ENCODE data around the gene TRPV3. TPM values are rescaled to one million over a fixed set of nuclear protein-coding genes. Genes with fewer than 3 reads are reported as not detected.
"Not testable (repeated sequence)": the region's sequence is repeated elsewhere in the genome, so short reads cannot be mapped to it uniquely, and the experiment has no call there.

The TRPV3 gene
- total RNA-seq, 1 donor from 2014 or later = 0.46 TPM

DNA sequence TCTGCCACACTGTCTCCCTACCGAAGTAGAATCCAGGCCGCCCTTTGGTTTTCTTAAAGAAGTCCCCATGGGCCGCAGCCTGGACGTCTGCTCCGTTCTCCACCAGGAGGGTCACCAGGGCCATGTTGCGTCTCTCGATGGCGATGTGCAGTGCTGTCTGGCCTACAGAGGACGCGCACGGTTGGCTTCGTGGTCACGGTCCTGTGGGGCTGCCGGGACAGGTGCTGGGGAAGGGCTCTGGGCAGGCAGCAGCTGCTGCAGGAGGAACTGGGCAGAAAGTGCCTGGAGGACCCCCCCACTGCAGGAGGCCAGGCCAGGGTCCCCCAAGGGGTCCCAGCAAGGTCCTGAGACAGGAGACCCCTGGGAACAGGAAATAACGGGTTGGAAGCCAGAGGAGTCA lies 32.6 kb upstream of the TRPV3 start:
- DNase-seq (ENCODE audit: low read depth) = no peak
- no peak overlapping the region for H3K4me3 ChIP-seq (ENCODE audit: low read depth, low read length)
- TF ChIP-seq, protein P1, sequence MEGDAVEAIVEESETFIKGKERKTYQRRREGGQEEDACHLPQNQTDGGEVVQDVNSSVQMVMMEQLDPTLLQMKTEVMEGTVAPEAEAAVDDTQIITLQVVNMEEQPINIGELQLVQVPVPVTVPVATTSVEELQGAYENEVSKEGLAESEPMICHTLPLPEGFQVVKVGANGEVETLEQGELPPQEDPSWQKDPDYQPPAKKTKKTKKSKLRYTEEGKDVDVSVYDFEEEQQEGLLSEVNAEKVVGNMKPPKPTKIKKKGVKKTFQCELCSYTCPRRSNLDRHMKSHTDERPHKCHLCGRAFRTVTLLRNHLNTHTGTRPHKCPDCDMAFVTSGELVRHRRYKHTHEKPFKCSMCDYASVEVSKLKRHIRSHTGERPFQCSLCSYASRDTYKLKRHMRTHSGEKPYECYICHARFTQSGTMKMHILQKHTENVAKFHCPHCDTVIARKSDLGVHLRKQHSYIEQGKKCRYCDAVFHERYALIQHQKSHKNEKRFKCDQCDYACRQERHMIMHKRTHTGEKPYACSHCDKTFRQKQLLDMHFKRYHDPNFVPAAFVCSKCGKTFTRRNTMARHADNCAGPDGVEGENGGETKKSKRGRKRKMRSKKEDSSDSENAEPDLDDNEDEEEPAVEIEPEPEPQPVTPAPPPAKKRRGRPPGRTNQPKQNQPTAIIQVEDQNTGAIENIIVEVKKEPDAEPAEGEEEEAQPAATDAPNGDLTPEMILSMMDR (conservative IDR thresholded peaks at IDR 0.05; ENCODE audit: low read depth, low read length) = no peak

DNA sequence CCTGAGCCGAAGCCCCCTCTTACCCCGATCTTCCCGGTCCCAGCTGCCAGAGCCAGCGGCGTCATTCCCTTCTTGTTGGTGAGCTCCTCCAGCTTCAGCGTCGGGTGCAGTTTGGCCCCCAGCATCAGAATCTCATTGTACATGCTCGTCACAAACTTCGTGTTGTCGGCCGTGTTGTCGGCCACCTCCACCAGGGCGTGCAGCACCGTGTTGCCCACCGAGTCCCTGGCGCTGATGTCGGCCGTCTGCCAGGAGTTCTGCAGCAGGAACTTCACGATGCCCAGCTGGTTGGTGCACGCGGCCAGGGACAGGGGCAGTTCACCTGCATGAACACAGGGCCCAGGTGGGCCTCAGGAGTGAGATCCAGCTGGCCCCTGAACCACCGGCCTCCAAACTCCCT lies 32.2 kb upstream of the TRPV3 start:
- TF ChIP-seq, protein P1 (conservative IDR thresholded peaks at IDR 0.05; ENCODE audit: low read depth, low read length) = no peak
- no peak for DNase-seq (ENCODE audit: low read depth)
- H3K4me3 ChIP-seq (ENCODE audit: low read depth, low read length) = no peak overlapping the region

GRCh38 chr17:3585826-3586225 lies 28.2 kb upstream of the TRPV3 start:
- DNase-seq (ENCODE audit: low read depth) = no peak
- TF ChIP-seq, protein P1 (conservative IDR thresholded peaks at IDR 0.05; ENCODE audit: low read depth, low read length) = no peak

DNA sequence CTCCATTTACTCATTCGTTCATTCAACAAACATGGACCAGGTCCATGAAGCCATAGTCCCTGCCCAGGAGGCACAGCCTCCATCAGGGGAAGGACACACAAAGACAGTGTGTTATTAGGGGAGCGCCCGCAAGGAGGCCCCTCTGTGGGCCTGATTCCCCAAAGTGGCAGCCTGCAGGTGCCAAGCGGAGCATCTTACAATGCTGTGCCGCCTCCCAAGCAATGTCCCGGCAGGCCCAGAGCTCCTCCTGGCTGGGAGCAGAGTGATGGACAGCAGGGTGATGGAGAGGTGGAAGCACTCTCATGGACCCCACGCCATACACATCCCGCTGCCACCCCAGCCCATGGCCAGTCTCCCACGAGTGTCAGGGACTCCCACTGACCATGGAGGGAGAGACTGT lies 25.8 kb upstream of the TRPV3 start:
- TF ChIP-seq, protein P1 (conservative IDR thresholded peaks at IDR 0.05; ENCODE audit: low read depth, low read length) = no peak
- no peak overlapping the region for H3K4me3 ChIP-seq (ENCODE audit: low read depth, low read length)
- DNase-seq (ENCODE audit: low read depth) = no peak

More at GRCh38 chr17:3585826-3586225, 28.2 kb upstream of the TRPV3 start:
- H3K4me3 ChIP-seq (ENCODE audit: low read depth, low read length) = no peak overlapping the region

- DNase-seq (ENCODE audit: low read depth) = no peak
- TF ChIP-seq, protein P1 (conservative IDR thresholded peaks at IDR 0.05; ENCODE audit: low read depth, low read length) = no peak
- H3K4me3 ChIP-seq (ENCODE audit: low read depth, low read length) = no peak overlapping the region
Measured at GRCh38 chr17:3582915-3583314, 25.3 kb upstream of the TRPV3 start.

GRCh38 chr17:3578667-3579066 lies 21.1 kb upstream of the TRPV3 start:
- H3K4me3 ChIP-seq (ENCODE audit: low read depth, low read length); DNase-seq (ENCODE audit: low read depth): not testable (repeated sequence)

GRCh38 chr17:3576970-3577369 lies 19.4 kb upstream of the TRPV3 start:
- no peak overlapping the region for H3K4me3 ChIP-seq (ENCODE audit: low read depth, low read length)
- DNase-seq (ENCODE audit: low read depth) = no peak
- TF ChIP-seq, protein P1 (conservative IDR thresholded peaks at IDR 0.05; ENCODE audit: low read depth, low read length) = no peak

GRCh38 chr17:3575511-3575910 lies 17.9 kb upstream of the TRPV3 start:
- no peak overlapping the region for H3K4me3 ChIP-seq (ENCODE audit: low read depth, low read length)
- DNase-seq (ENCODE audit: low read depth) = no peak
- TF ChIP-seq, protein P1 (conservative IDR thresholded peaks at IDR 0.05; ENCODE audit: low read depth, low read length) = no peak
